GM12873 (cell line): ENCODE results near the gene NQO2.

Experiments
- CTCF ChIP-seq: IDR thresholded peaks from 2 replicates; pipeline ENCODE4 v1.5.1; 2012; ENCODE audit warnings: low read depth, mild to moderate bottlenecking, moderate library complexity, low read length, control low read depth; ENCODE audit not compliant: insufficient read depth; ENCODE audit errors: missing control alignments

Gene NQO2

GRCh38 chr6:3013901-3014674, 14.4 kb downstream of the NQO2 start:
- no peak for TF ChIP-seq CTCF

GRCh38 chr6:3014675-3015066, 15.0 kb downstream of the NQO2 start:
- no peak for TF ChIP-seq CTCF

GRCh38 chr6:3015144-3015543, 15.4 kb downstream of the NQO2 start:
- no peak for TF ChIP-seq CTCF

- TF ChIP-seq CTCF, result no peak
Measured at GRCh38 chr6:3016473-3017280, 17.0 kb downstream of the NQO2 start.

GRCh38 chr6:3017304-3017703, 17.6 kb downstream of the NQO2 start:
- no peak for TF ChIP-seq CTCF

- TF ChIP-seq CTCF, result no peak
Measured at GRCh38 chr6:3019065-3019464, 19.4 kb downstream of the NQO2 start.

GRCh38 chr6:3019749-3020320, 20.1 kb downstream of the NQO2 start:
- no peak for TF ChIP-seq CTCF
